Tibial nerve (tissue), 4 donors: ENCODE results near the gene PNPLA7. TPM values are rescaled to one million over a fixed set of nuclear protein-coding genes. Genes with fewer than 3 reads are reported as not detected.
"Not testable (repeated sequence)": the region's sequence is repeated elsewhere in the genome, so short reads cannot be mapped to it uniquely, and the experiment has no call there.

Experiments used
- DNase-seq, 2 donors: peaks; one replicate each; pipeline ENCODE4 v3.0.0-alpha.2; 2019; ENCODE audit warnings: low spot score in 2 of 2
- H3K27ac ChIP-seq, 4 donors: fragments of 200-600 bp; sonication (generic) in 3 of 4; one replicate each; pipeline ENCODE4 v1.5.1; 2017 to 2019; ENCODE audit warnings: mild to moderate bottlenecking in 1 of 4
- H3K27me3 ChIP-seq, 2 donors: fragments of 200-600 bp; sonication (generic) in 1 of 2; one replicate each; pipeline versions ENCODE4 v1.5.1 to v1.6.0; 2017 to 2019
- H3K36me3 ChIP-seq, 3 donors: fragments of 200-600 bp; sonication (generic); one replicate each; pipeline ENCODE4 v1.5.1; 2018 to 2019
- H3K4me1 ChIP-seq, 4 donors: fragments of 200-600 bp; sonication (generic) in 3 of 4; one replicate each; pipeline ENCODE4 v1.5.1; 2017 to 2019
- H3K4me3 ChIP-seq, 4 donors: fragments of 200-600 bp; sonication (generic) in 3 of 4; one replicate each; pipeline ENCODE4 v1.5.1; 2017 to 2019; ENCODE audit warnings: mild to moderate bottlenecking in 1 of 4, moderate library complexity in 1 of 4
- H3K9me3 ChIP-seq, 4 donors: fragments of 200-600 bp; sonication (generic) in 3 of 4; one replicate each; pipeline ENCODE4 v1.5.1; 2017 to 2019
- EP300 ChIP-seq, 2 donors: sonication (generic); formaldehyde crosslinking; IDR thresholded peaks; one replicate each; pipeline ENCODE4 v1.6.1; 2017; ENCODE audit warnings: antibody characterized with exemption in 2 of 2, mild to moderate bottlenecking in 1 of 2
- POLR2A ChIP-seq, 2 donors: fragments of 450-650 bp; IDR thresholded peaks; one replicate each; pipeline ENCODE4 v1.6.1; 2017; ENCODE audit warnings: antibody characterized with exemption in 2 of 2, mild to moderate bottlenecking in 2 of 2, moderate library complexity in 2 of 2
- WGBS, 2 donors: methylation state at CpG; one replicate each; pipeline ENCODE4 v1.1.5; 2018; 5-methylcytosine and 5-hydroxymethylcytosine counted together
- total RNA-seq, 4 donors: library from RNA; depleted of rRNA; stranded (reverse); fragments of >200 nt; gene quantifications; one replicate each; pipeline ENCODE4 v1.1.0, GENCODE V29; 2016
- TF ChIP-seq, protein P1 (sequence below), 5 experiments: fragments of 200-600 bp in 3 of 5; fragments of 450-650 bp in 2 of 5; sonication (generic) in 3 of 5; IDR thresholded peaks; one replicate each; pipeline ENCODE4 v1.5.1; 2016 to 2019; ENCODE audit warnings: antibody characterized with exemption in 5 of 5, mild to moderate bottlenecking in 3 of 5, moderate library complexity in 2 of 5

PNPLA7 gene
- total RNA-seq: 10 to 100 TPM; 12.0 to 25.2 (median 18.7) TPM

DNA sequence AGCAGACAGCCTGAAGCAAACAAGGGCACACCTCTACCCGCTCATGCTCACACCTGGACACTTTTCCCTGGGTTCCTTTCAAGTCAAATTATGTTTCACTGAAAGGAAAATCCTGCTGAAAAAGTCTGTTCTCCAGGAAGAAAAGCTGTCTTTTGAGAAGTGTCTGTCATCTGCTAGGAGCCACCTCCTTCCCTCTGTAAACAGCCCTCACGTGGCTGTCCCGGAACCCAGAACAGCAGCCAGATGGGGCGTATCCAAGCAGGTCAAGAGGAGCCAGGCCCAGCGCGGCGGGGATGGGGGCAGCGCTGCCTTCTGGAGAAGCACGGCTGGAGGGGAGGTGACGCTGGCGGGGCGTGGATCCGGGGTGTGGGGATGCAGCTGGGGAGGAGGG, at the start of gene PNPLA7:
Gene PNPLA7 (minus strand): TSS at position 172 of the 391 bp plus-strand sequence. CDS start 205 bp downstream, outside the sequence.
- Histone ChIP-seq H3K4me3 (peak within 1 kb of the TSS; percentile 63 to 98 (median 88)), H3K9me3 (no peaks in the 10 kb centered on the region), H3K27me3 (no peaks in the 10 kb centered on the region), H3K4me1 (peaks cover 0 to 45% (median 15%) of the 10 kb centered on the region in 4 donors), H3K36me3 (peaks cover 0 to 33% (median 4%) of the 10 kb centered on the region in 3 donors), H3K27ac (peak within 1 kb of the TSS; percentile 88 to 99 (median 93))
- peak; percentile 89 for DNase-seq
- WGBS, 2 donors: 5 to 6% methylated on average over 5 to 13 of the region's 13 CpGs
- TF ChIP-seq, protein P1, sequence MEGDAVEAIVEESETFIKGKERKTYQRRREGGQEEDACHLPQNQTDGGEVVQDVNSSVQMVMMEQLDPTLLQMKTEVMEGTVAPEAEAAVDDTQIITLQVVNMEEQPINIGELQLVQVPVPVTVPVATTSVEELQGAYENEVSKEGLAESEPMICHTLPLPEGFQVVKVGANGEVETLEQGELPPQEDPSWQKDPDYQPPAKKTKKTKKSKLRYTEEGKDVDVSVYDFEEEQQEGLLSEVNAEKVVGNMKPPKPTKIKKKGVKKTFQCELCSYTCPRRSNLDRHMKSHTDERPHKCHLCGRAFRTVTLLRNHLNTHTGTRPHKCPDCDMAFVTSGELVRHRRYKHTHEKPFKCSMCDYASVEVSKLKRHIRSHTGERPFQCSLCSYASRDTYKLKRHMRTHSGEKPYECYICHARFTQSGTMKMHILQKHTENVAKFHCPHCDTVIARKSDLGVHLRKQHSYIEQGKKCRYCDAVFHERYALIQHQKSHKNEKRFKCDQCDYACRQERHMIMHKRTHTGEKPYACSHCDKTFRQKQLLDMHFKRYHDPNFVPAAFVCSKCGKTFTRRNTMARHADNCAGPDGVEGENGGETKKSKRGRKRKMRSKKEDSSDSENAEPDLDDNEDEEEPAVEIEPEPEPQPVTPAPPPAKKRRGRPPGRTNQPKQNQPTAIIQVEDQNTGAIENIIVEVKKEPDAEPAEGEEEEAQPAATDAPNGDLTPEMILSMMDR (IDR thresholded peaks at IDR 0.05): no peak
- TF ChIP-seq EP300 (IDR thresholded peaks at IDR 0.05) (peak; percentile 43 to 79), POLR2A (IDR thresholded peaks at IDR 0.05) (peak in 1 of 2 donors; percentile 29)

DNA sequence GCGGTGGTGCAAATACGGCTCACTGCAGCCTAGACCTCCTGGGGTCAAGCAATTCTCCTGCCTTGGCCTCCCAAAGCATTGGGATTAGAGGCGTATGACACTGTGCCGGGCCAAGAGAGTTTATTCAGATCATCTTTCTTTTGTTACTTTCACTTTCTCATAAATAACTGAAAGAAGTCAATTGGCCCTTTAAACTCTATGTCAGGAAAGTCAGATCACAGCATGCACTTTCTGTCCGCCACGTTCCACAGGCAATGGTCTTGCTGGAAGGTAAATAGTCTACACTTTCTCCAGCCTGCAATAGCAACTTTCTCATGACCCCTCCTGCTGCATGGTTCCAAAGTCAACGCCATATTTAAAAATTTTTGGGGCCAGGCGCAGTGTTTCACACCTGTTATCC, 48.7 kb upstream of the PNPLA7 start:
- no peak for DNase-seq
- TF ChIP-seq EP300 (IDR thresholded peaks at IDR 0.05) (no peak), POLR2A (IDR thresholded peaks at IDR 0.05) (no peak)
- TF ChIP-seq, protein P1 (IDR thresholded peaks at IDR 0.05): no peak
- WGBS, 2 donors: 73 to 74% methylated on average over 8 of the region's 8 CpGs
- Histone ChIP-seq H3K36me3 (no peaks in the 10 kb centered on the region), H3K27me3 (no peaks in the 10 kb centered on the region), H3K27ac (no peak overlapping the region), H3K9me3 (no peaks in the 10 kb centered on the region), H3K4me1 (peaks cover 0 to 4% (median 0%) of the 10 kb centered on the region in 4 donors), H3K4me3 (no peak overlapping the region)

DNA sequence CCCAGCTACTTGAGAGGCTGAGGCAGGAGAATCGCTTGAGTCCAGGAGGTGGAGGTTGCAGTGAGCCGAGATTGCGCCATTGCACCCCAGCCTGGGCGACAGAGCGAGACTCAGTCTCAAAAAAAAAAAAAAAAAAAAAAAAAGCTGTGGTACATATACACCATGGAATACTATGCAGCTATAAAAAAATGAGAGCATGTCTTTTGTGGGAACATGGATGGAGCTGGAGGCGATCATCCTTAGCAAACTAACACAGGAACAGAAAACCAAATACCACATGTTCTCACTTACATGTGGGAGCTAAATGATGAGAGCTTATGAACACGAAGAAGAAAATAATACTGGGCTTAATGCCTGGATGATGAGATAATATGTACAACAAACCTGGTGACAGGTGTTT, 46.4 kb upstream of the PNPLA7 start:
- H3K4me3 ChIP-seq, H3K4me1 ChIP-seq, H3K27ac ChIP-seq, H3K27me3 ChIP-seq, DNase-seq, H3K9me3 ChIP-seq, H3K36me3 ChIP-seq: not testable (repeated sequence)
- WGBS, 2 donors: 96 to 97% methylated on average over 7 of the region's 7 CpGs

DNA sequence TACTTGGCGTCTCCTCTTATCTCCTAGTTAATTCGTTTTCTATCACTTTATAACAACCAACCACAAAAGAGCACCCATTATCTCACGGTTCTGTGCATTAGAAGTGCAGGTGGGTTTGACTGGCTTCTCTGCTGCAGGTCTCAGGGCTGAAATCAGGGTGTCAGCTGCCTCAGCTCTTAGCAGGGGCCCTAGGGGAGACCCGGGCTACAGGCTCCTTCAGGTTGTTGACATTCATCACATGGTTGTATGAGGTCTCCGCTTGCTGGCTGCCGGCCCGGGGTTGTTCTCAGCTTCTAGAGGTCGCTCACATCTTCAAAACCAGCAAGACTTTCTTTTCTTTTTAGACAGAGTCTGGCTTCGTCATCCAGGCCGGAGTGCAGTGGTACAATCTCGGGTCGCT, 43.0 kb upstream of the PNPLA7 start:
- 81 to 82% methylated on average over 12 of the region's 12 CpGs for WGBS, 2 donors
- DNase-seq: no peak
- no peak overlapping the region for H3K27ac ChIP-seq

DNA sequence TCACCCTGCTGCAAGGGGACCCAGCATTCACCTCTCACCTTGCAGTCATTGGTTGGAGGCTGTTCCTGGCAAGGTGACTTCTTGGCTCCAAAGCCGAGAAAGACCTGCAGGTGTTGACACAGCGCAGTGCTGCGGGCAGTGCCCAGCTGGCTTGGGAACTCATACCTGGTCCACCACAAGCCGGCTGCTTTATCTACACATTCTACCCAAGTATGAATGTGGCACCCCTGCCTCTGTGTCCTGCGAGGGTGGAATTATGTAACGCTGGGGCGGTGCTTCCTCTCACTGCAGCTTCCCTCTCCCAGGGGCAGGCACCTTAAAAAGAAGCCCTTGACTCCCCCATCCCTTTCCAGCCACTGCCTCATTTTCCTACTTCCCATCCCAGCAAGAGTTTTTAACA, 42.6 kb upstream of the PNPLA7 start:
- Histone ChIP-seq H3K36me3 (peaks cover 0 to 8% (median 0%) of the 10 kb centered on the region in 3 donors), H3K27ac (no peak overlapping the region), H3K4me3 (no peak overlapping the region), H3K27me3 (no peaks in the 10 kb centered on the region), H3K9me3 (no peaks in the 10 kb centered on the region), H3K4me1 (peaks cover 0 to 23% (median 14%) of the 10 kb centered on the region in 4 donors)
- TF ChIP-seq, protein P1 (IDR thresholded peaks at IDR 0.05): no peak
- no peak for TF ChIP-seq EP300 (IDR thresholded peaks at IDR 0.05)
- no peak for TF ChIP-seq POLR2A (IDR thresholded peaks at IDR 0.05)
- no peak for DNase-seq
- 79 to 88% methylated on average over 7 of the region's 7 CpGs for WGBS, 2 donors

More for the DNA sequence above, 43.0 kb upstream of the PNPLA7 start:
- Histone ChIP-seq H3K4me1 (peaks cover 0 to 23% (median 14%) of the 10 kb centered on the region in 4 donors), H3K36me3 (peaks cover 0 to 4% (median 0%) of the 10 kb centered on the region in 3 donors), H3K9me3 (no peaks in the 10 kb centered on the region), H3K4me3 (no peak overlapping the region), H3K27me3 (no peaks in the 10 kb centered on the region)
- no peak for TF ChIP-seq EP300 (IDR thresholded peaks at IDR 0.05)
- TF ChIP-seq, protein P1 (IDR thresholded peaks at IDR 0.05): no peak
- no peak for TF ChIP-seq POLR2A (IDR thresholded peaks at IDR 0.05)
